Fibroblast of lung (primary cell): ENCODE data around the gene RAP1GAP.

ENCODE experiments used
- EZH2 ChIP-seq: IDR thresholded peaks from 2 replicates; pipeline ENCODE4 v1.5.1; 2012; ENCODE audit warnings: low read length, control low read depth, mild to moderate bottlenecking; ENCODE audit errors: missing control alignments
- TF ChIP-seq, protein P1 (sequence below), 2 donors: IDR thresholded peaks in 1 of 2; conservative IDR thresholded peaks in 1 of 2; 1 replicate in 1 of 2; 2 replicates in 1 of 2; pipeline ENCODE4 v1.5.1; 2011 to 2012; ENCODE audit warnings: low read length in 2 of 2, control low read depth in 1 of 2, inconsistent platforms in 1 of 2, low read depth in 1 of 2, mild to moderate bottlenecking in 1 of 2

- TF ChIP-seq, protein P1, sequence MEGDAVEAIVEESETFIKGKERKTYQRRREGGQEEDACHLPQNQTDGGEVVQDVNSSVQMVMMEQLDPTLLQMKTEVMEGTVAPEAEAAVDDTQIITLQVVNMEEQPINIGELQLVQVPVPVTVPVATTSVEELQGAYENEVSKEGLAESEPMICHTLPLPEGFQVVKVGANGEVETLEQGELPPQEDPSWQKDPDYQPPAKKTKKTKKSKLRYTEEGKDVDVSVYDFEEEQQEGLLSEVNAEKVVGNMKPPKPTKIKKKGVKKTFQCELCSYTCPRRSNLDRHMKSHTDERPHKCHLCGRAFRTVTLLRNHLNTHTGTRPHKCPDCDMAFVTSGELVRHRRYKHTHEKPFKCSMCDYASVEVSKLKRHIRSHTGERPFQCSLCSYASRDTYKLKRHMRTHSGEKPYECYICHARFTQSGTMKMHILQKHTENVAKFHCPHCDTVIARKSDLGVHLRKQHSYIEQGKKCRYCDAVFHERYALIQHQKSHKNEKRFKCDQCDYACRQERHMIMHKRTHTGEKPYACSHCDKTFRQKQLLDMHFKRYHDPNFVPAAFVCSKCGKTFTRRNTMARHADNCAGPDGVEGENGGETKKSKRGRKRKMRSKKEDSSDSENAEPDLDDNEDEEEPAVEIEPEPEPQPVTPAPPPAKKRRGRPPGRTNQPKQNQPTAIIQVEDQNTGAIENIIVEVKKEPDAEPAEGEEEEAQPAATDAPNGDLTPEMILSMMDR (conservative IDR thresholded peaks at IDR 0.05 in 1 of 2, IDR thresholded peaks at IDR 0.05 in 1 of 2; ENCODE audit: low read depth in 1 of 2, low read length in 2 of 2), result no peak
- no peak for TF ChIP-seq EZH2
Measured at GRCh38 chr1:21607549-21608529, 61.3 kb downstream of the RAP1GAP start.
